ENCODE results near the gene SQOR. TPM values are rescaled to one million over a fixed set of nuclear protein-coding genes. Genes with fewer than 3 reads are reported as not detected.

The SQOR gene
- total and polyA plus RNA-seq, 10 donors: 21.5 to 79.6 (median 56.1) TPM

DNA sequence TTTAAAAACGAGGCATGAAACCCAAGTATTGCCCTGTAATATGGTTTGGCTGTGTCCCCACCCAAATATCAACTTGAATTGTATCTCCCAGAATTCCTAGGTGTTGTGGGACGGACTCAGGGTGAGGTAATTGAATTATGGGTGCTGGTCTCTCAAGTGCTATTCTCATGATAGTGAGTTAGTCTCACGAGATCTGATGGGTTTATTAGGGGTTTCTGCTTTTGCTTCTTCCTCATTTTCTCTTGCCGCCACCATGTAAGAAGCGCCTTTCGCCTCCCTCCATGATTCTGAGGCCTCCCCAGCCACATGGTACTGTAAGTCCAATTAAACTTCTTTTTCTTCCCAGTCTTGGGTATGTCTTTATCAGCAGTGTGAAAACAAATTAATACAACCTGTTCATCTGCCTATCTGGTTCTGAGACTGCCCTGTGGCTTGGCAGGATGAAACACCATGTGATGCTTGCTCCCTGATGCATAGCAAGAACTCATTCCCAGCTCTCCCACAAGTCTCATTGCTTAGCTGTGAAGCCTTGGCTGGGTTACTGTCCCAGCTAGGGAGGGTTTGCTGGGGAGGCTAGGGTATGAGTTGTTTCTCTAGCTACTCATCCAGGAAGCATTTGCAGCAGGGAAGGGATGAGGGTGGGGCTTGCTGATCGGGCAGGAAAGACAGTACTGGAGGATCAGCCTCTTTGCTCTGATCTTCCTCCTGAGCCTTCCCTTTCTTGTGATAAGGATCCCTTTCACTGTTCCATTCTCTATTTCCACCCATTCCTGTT, 3.7 kb upstream of the SQOR start:
- intact Hi-C loops (cut with DNase I; ENCODE audit: low total_unique reads): no loop called here
- peaks cover 5 to 22% (median 20%) of the 10 kb centered on the region in 8 donors for H3K9me3 ChIP-seq
- no peak for DNase-seq
- TF ChIP-seq, protein P1, sequence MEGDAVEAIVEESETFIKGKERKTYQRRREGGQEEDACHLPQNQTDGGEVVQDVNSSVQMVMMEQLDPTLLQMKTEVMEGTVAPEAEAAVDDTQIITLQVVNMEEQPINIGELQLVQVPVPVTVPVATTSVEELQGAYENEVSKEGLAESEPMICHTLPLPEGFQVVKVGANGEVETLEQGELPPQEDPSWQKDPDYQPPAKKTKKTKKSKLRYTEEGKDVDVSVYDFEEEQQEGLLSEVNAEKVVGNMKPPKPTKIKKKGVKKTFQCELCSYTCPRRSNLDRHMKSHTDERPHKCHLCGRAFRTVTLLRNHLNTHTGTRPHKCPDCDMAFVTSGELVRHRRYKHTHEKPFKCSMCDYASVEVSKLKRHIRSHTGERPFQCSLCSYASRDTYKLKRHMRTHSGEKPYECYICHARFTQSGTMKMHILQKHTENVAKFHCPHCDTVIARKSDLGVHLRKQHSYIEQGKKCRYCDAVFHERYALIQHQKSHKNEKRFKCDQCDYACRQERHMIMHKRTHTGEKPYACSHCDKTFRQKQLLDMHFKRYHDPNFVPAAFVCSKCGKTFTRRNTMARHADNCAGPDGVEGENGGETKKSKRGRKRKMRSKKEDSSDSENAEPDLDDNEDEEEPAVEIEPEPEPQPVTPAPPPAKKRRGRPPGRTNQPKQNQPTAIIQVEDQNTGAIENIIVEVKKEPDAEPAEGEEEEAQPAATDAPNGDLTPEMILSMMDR (IDR thresholded peaks at IDR 0.05 in 8 of 11, conservative IDR thresholded peaks at IDR 0.05 in 3 of 11): no peak
- TF ChIP-seq POLR2A (IDR thresholded peaks at IDR 0.05) (no peak), POLR2AphosphoS5 (IDR thresholded peaks at IDR 0.05) (no peak)
- WGBS, 5 donors: 76 to 84% (median 79%) methylated on average over 7 of the region's 7 CpGs
- H3K27ac ChIP-seq: peak overlapping the region in 7 of 8 donors; percentile 36 to 80 (median 53)
- no peaks in the 10 kb centered on the region for H3K36me3 ChIP-seq
- H3K4me3 ChIP-seq: peak overlapping the region in 3 of 8 donors; percentile 18 to 34 (median 19)
- H3K27me3 ChIP-seq (replicated peaks in 1 of 7): no peaks in the 10 kb centered on the region
- H3K4me1 ChIP-seq: peaks cover 6 to 37% (median 13%) of the 10 kb centered on the region in 6 donors

DNA sequence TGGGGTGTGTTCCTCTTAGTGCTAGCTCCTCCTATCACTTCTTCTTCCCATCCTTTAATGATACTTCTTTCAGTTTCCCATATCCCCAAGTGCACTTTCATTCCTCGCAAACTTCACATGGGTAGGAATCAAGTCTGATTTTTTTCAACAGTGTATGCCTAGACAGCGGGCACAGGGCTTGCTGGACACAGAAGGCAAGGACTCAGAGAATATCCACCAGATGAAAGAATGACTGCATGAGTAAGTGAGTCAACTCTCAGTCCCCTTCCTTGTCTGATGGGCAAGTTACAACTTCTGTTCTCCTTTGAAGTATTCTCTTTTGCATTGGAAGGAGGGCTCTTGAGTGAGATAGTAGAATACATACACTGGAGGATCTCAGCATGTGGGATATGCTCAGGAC, 3.1 kb upstream of the SQOR start:
- 58 to 73% (median 67%) methylated on average over 2 of the region's 2 CpGs for WGBS, 5 donors
- Histone ChIP-seq H3K36me3 (no peaks in the 10 kb centered on the region), H3K4me1 (peaks cover 12 to 43% (median 20%) of the 10 kb centered on the region in 6 donors), H3K4me3 (peak overlapping the region in 3 of 8 donors; percentile 18 to 34 (median 19)), H3K27ac (peak overlapping the region in 7 of 8 donors; percentile 36 to 80 (median 53)), H3K27me3 (replicated peaks in 1 of 7) (no peaks in the 10 kb centered on the region), H3K9me3 (peaks cover 3 to 15% (median 13%) of the 10 kb centered on the region in 8 donors)
- no peak for DNase-seq
- intact Hi-C loops (cut with DNase I; ENCODE audit: low total_unique reads): no loop called here
- TF ChIP-seq, protein P1 (IDR thresholded peaks at IDR 0.05 in 8 of 11, conservative IDR thresholded peaks at IDR 0.05 in 3 of 11): no peak
- TF ChIP-seq POLR2AphosphoS5 (IDR thresholded peaks at IDR 0.05) (no peak), POLR2A (IDR thresholded peaks at IDR 0.05) (no peak)

DNA sequence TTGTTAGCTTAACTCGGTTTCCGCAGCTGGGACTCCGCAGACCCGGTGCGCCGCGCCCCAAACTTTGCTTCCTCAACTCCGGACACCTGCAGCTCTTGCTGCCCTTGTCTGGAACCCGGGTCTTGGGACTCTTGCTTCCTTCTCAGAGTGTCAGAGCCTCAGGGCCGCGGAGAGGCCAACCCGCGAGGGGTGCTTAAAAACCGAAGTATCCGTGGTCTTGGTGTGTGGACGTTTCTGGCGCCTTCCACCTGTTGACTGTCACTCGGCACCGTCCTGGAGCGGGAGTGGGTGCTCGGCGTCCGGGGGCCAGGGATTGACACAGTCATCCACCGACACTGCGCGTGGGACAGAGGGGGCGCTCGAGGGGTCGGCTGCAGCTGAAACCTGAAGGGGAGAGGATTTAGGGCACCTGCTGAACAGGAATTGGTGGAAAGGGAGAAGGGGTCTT, 386 bp downstream of the SQOR start:
- peaks cover 0 to 6% (median 0%) of the 10 kb centered on the region in 6 donors for H3K36me3 ChIP-seq
- intact Hi-C loops (cut with DNase I; ENCODE audit: low total_unique reads): no loop called here
- WGBS, 5 donors: 0 to 1% (median 0%) methylated on average over 20 to 29 of the region's 29 CpGs
- DNase-seq: peak; percentile 94
- no peak for TF ChIP-seq POLR2A (IDR thresholded peaks at IDR 0.05)
- TF ChIP-seq, protein P1 (IDR thresholded peaks at IDR 0.05 in 8 of 11, conservative IDR thresholded peaks at IDR 0.05 in 3 of 11): peak in 10 of 11 experiments; percentile 5 to 64 (median 54)
- H3K27ac ChIP-seq: peak overlapping the region; percentile 92 to 99 (median 98)
- peak overlapping the region; percentile 59 to 96 (median 81) for H3K4me3 ChIP-seq
- H3K4me1 ChIP-seq: peaks cover 23 to 78% (median 48%) of the 10 kb centered on the region in 6 donors
- H3K27me3 ChIP-seq (replicated peaks in 1 of 7): no peaks in the 10 kb centered on the region
- no peaks in the 10 kb centered on the region for H3K9me3 ChIP-seq

DNA sequence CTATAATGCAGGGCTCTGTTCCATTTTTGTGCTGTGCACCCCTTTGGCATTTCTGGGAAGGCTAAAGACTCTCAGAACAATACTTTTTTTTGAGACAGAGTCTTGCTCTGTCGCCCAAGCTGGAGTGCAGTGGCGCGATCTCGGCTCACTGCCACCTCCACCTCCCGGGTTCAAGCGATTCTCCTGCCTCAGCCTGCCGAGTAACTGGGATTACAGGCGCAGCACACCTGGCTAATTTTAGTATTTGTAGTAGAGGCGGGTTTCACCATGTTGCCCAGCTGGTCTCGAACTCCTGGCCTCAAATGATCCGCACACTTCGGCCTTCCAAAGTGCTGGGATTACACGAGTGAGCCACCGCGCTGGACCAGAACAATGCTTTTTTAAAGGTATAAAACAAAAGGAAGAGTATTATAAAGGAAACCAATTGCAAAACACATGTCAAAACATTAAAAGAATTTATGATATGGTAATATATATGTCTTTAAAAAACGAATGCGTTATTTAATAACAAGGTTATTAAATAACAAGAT, 999 bp downstream of the SQOR start:
- Histone ChIP-seq H3K27ac (peak overlapping the region; percentile 92 to 99 (median 98)), H3K4me1 (peaks cover 23 to 84% (median 51%) of the 10 kb centered on the region in 6 donors), H3K9me3 (no peaks in the 10 kb centered on the region), H3K36me3 (peaks cover 0 to 6% (median 0%) of the 10 kb centered on the region in 6 donors), H3K4me3 (peak overlapping the region; percentile 59 to 96 (median 81)), H3K27me3 (replicated peaks in 1 of 7) (no peaks in the 10 kb centered on the region)
- 51 to 61% (median 55%) methylated on average over 17 of the region's 17 CpGs for WGBS, 5 donors
- DNase-seq: no peak
- TF ChIP-seq POLR2A (IDR thresholded peaks at IDR 0.05) (no peak), POLR2AphosphoS5 (IDR thresholded peaks at IDR 0.05) (no peak)
- TF ChIP-seq, protein P1 (IDR thresholded peaks at IDR 0.05 in 8 of 11, conservative IDR thresholded peaks at IDR 0.05 in 3 of 11): no peak
- intact Hi-C loops (cut with DNase I; ENCODE audit: low total_unique reads): no loop called here

Measured in spleen (tissue), 11 donors.